ENCODE data around the gene TMEM106B.

Gene TMEM106B

GRCh38 chr7:12226756-12227155, 15.7 kb downstream of the TMEM106B start:
- no peak for DNase-seq (ENCODE audit: low read depth in 4 of 4, low spot score in 1 of 4)

- DNase-seq (ENCODE audit: low read depth in 4 of 4, low spot score in 1 of 4) = no peak
Measured at GRCh38 chr7:12228024-12228423, 16.9 kb downstream of the TMEM106B start.

GRCh38 chr7:12229046-12229445, 18.0 kb downstream of the TMEM106B start:
- DNase-seq (ENCODE audit: low read depth in 4 of 4, low spot score in 1 of 4) = no peak

- DNase-seq (ENCODE audit: low read depth in 4 of 4, low spot score in 1 of 4) = no peak
Measured at GRCh38 chr7:12231097-12231496, 20.0 kb downstream of the TMEM106B start.

- no peak for DNase-seq (ENCODE audit: low read depth in 4 of 4, low spot score in 1 of 4)
Measured at GRCh38 chr7:12233175-12233574, 22.1 kb downstream of the TMEM106B start.

GRCh38 chr7:12234334-12234865, 23.3 kb downstream of the TMEM106B start:
- DNase-seq (ENCODE audit: low read depth in 4 of 4, low spot score in 1 of 4) = no peak

- no peak for DNase-seq (ENCODE audit: low read depth in 4 of 4, low spot score in 1 of 4)
Measured at GRCh38 chr7:12235970-12236369, 24.9 kb downstream of the TMEM106B start.

GRCh38 chr7:12237007-12237406, 25.9 kb downstream of the TMEM106B start:
- no peak for DNase-seq (ENCODE audit: low read depth in 4 of 4, low spot score in 1 of 4)

- DNase-seq (ENCODE audit: low read depth in 4 of 4, low spot score in 1 of 4) = no peak
Measured at GRCh38 chr7:12239806-12240205, 28.7 kb downstream of the TMEM106B start.

GRCh38 chr7:12244129-12244528, 33.0 kb downstream of the TMEM106B start:
- DNase-seq (ENCODE audit: low read depth in 4 of 4, low spot score in 1 of 4) = no peak

- no peak for DNase-seq (ENCODE audit: low read depth in 4 of 4, low spot score in 1 of 4)
Measured at GRCh38 chr7:12244694-12245093, 33.6 kb downstream of the TMEM106B start.

GRCh38 chr7:12249706-12250105, 38.6 kb downstream of the TMEM106B start:
- DNase-seq (ENCODE audit: low read depth in 4 of 4, low spot score in 1 of 4) = no peak

GRCh38 chr7:12250232-12250631, 39.1 kb downstream of the TMEM106B start:
- no peak for DNase-seq (ENCODE audit: low read depth in 4 of 4, low spot score in 1 of 4)

GRCh38 chr7:12256090-12256489, 45.0 kb downstream of the TMEM106B start:
- no peak for DNase-seq (ENCODE audit: low read depth in 4 of 4, low spot score in 1 of 4)

GRCh38 chr7:12257582-12257981, 46.5 kb downstream of the TMEM106B start:
- DNase-seq (ENCODE audit: low read depth in 4 of 4, low spot score in 1 of 4) = no peak

- DNase-seq (ENCODE audit: low read depth in 4 of 4, low spot score in 1 of 4) = no peak
Measured at GRCh38 chr7:12258074-12258473, 47.0 kb downstream of the TMEM106B start.

GRCh38 chr7:12267542-12267941, 56.4 kb downstream of the TMEM106B start:
- no peak for DNase-seq (ENCODE audit: low read depth in 4 of 4, low spot score in 1 of 4)

- no peak for DNase-seq (ENCODE audit: low read depth in 4 of 4, low spot score in 1 of 4)
Measured at GRCh38 chr7:12269100-12269895, 58.2 kb downstream of the TMEM106B start.

GRCh38 chr7:12281038-12281437, 69.9 kb downstream of the TMEM106B start:
- DNase-seq (ENCODE audit: low read depth in 4 of 4, low spot score in 1 of 4) = no peak

GRCh38 chr7:12287901-12288300, 76.8 kb downstream of the TMEM106B start:
- no peak for DNase-seq (ENCODE audit: low read depth in 4 of 4, low spot score in 1 of 4)

GRCh38 chr7:12289996-12290395, 78.9 kb downstream of the TMEM106B start:
- DNase-seq (ENCODE audit: low read depth in 4 of 4, low spot score in 1 of 4) = no peak

GRCh38 chr7:12290761-12291160, 79.7 kb downstream of the TMEM106B start:
- no peak for DNase-seq (ENCODE audit: low read depth in 4 of 4, low spot score in 1 of 4)

- DNase-seq (ENCODE audit: low read depth in 4 of 4, low spot score in 1 of 4) = no peak
Measured at GRCh38 chr7:12291870-12292269, 80.8 kb downstream of the TMEM106B start.
